Upper lobe of left lung (tissue), 4 donors: Measurements from ENCODE around the gene MACROD1.

Experiments used
- POLR2A ChIP-seq, 4 donors: fragments of 450-650 bp; IDR thresholded peaks; one replicate each; pipeline ENCODE4 v1.5.1; 2016 to 2017; ENCODE audit warnings: antibody characterized with exemption in 4 of 4, mild to moderate bottlenecking in 2 of 4
- POLR2AphosphoS5 ChIP-seq, 2 donors: sonication (generic); formaldehyde crosslinking; IDR thresholded peaks; one replicate each; pipeline ENCODE4 v1.5.1; 2017; ENCODE audit warnings: antibody characterized with exemption in 2 of 2
- TF ChIP-seq, protein P1 (sequence below), 6 experiments: fragments of 450-650 bp in 4 of 6; fragments of 200-600 bp in 2 of 6; sonication (generic) in 2 of 6; IDR thresholded peaks; one replicate each; pipeline ENCODE4 v1.5.1; 2016 to 2019; ENCODE audit warnings: antibody characterized with exemption in 6 of 6

DNA sequence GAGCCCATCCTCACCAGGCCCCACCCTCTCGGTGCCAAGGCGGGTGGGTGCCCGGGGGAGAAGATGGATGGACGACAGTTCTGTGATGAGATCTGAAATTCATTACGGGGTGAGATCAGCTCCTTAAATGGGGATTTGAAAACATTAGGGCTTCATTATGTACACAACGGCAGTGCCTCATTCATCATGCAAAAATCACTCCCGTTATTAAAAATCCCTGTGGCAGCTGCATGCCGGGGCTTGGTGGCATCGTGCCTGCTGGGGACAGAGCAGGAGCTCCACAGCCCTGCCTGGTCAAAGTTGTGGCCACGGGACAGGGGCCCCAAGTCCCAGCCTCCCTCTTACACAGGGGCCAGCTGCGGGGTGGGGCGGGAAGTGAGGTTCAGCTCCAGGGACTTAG lies 159.5 kb downstream of the MACROD1 start:
- TF ChIP-seq POLR2AphosphoS5 (IDR thresholded peaks at IDR 0.05) (no peak), POLR2A (IDR thresholded peaks at IDR 0.05) (no peak)
- TF ChIP-seq, protein P1, sequence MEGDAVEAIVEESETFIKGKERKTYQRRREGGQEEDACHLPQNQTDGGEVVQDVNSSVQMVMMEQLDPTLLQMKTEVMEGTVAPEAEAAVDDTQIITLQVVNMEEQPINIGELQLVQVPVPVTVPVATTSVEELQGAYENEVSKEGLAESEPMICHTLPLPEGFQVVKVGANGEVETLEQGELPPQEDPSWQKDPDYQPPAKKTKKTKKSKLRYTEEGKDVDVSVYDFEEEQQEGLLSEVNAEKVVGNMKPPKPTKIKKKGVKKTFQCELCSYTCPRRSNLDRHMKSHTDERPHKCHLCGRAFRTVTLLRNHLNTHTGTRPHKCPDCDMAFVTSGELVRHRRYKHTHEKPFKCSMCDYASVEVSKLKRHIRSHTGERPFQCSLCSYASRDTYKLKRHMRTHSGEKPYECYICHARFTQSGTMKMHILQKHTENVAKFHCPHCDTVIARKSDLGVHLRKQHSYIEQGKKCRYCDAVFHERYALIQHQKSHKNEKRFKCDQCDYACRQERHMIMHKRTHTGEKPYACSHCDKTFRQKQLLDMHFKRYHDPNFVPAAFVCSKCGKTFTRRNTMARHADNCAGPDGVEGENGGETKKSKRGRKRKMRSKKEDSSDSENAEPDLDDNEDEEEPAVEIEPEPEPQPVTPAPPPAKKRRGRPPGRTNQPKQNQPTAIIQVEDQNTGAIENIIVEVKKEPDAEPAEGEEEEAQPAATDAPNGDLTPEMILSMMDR (IDR thresholded peaks at IDR 0.05), result no peak
